HG02571 (cell line): ENCODE measurements around the gene STAB2.
"Not testable (repeated sequence)": the region's sequence is repeated elsewhere in the genome, so short reads cannot be mapped to it uniquely, and the experiment has no call there.

ENCODE experiments used
- ATAC-seq: cut with Tn5 transposase; IDR thresholded peaks from one replicate; pipeline ENCODE4 v1.9.1; 2021; ENCODE audit warnings: mild to moderate bottlenecking, moderate library complexity; ENCODE audit not compliant: unreplicated experiment

Gene STAB2

DNA sequence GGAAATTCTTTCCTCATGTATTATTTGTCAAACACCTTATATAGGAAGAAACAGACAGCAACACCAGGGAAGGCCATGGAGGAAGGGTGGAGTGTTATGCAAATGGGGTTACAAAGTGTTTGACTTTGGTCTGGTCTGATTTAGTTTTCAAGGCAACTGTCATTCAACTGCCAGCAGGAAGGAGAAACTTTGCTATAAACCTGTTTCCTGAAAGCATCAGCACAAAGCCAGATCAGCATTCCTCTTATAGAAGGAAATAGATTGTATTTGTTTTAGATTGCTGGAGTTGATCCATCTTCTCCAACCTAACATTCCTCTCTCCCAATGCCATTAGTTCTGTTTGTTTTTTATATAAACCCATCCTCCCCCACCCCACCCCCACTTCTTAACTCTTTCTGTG is 65.7 kb downstream of the STAB2 start:
- no peak for ATAC-seq

- ATAC-seq = not testable (repeated sequence)
Observed at GRCh38 chr12:103653568-103654173, 66.6 kb downstream of the STAB2 start.

- ATAC-seq = no peak
Observed at GRCh38 chr12:103654816-103655215, 67.7 kb downstream of the STAB2 start.

DNA sequence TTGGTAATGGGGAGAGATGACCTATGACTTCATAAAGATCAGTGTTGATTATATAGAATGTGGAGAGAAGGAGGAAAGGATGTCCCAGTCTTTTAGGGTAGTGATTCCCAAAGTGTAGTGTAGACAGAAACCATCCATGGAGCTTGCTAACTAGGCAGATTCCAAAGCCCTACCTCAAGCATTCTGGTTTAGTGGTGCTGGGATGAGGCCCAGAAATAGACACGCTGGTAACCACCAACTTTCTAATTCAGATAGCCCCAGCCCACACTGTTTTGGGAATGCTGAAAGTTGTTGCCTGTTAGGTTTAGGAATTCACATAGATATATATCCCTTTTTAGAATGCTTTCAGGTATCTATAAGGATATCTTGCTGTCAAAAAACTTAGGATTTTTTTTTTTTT is 69.2 kb downstream of the STAB2 start:
- ATAC-seq = no peak

- ATAC-seq = no peak
Observed at GRCh38 chr12:103657331-103657730, 70.3 kb downstream of the STAB2 start.

DNA sequence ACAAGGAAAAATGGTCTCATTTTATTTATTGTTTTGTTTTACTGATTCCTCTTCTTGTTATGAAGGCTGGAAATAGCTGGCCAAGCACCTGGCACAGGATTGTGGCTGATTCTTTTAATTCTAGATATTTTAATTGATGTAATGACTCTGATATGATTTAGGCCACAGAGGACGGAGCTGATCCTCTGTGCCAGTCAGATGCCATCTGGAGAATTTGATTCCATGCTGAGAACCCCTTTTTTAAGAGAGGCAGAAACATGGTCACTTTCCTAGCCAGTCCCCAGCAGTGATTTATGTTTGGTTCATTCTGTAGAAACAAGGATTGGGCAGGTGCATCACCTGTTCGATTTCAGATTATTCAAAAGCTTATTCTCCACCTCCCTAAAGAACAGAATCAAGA is 77.6 kb downstream of the STAB2 start:
- no peak for ATAC-seq

- no peak for ATAC-seq
Observed at GRCh38 chr12:103665971-103666370, 78.9 kb downstream of the STAB2 start.

GRCh38 chr12:103667125-103667524 is 80.1 kb downstream of the STAB2 start:
- ATAC-seq = no peak

- no peak for ATAC-seq
Observed at GRCh38 chr12:103668520-103668919, 81.4 kb downstream of the STAB2 start.

GRCh38 chr12:103671367-103671766 is 84.3 kb downstream of the STAB2 start:
- ATAC-seq = no peak

GRCh38 chr12:103672401-103673119 is 85.5 kb downstream of the STAB2 start:
- no peak for ATAC-seq

GRCh38 chr12:103673487-103673886 is 86.4 kb downstream of the STAB2 start:
- no peak for ATAC-seq

- no peak for ATAC-seq
Observed at GRCh38 chr12:103673891-103674375, 86.9 kb downstream of the STAB2 start.

DNA sequence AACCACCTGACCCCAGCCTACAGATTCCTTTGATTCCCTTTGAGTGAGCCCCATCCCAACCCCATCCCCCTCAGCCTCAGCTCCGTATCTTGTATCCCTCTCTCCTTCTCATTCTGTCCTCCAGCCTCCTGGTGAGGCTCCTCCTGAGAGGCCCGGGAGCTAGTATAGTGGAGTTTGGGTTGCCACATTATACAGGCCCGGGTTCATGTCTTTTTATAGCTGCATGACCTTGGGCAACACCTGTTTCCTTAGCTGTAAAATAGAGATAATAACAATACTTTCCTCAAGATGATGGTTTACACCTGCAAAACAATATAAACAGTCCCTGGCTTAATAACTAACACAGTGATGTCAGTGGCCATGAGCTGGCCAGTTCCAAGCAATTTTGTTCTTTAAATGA is 89.8 kb downstream of the STAB2 start:
- no peak for ATAC-seq

DNA sequence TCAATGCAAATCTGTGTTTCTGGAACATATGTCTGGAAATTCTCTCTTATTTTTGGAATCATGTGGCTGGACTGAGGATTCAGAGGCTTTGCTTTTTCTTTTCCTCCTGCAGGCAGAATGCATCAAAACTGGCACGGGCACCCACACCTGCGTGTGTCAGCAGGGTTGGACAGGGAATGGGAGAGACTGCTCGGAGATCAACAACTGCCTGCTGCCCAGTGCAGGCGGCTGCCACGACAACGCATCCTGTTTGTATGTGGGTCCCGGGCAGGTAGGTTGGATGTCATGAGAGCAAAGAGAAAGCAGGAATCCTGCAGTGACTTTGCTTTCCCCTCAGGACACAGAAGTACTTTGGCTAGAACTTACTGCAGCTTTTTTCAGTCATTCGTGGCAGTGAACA is 90.3 kb downstream of the STAB2 start:
- ATAC-seq = no peak

DNA sequence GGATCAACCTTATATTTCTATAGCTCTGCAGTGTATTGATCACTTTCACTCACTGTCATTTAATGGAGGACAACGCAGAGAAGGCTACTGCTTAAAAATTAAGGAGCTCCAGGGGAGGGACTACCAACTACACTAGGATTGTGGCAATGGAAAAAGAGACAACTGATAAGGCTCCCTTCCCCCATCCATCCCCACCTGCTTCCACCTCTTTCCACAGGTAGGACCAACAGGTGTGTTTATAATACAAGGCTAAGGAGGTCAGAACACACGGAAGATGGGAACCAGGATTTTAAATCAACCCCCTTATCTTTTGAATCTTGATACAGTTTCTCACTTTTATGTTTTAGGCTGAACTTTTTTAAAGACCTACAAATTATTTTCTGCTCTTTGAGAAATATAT is 90.8 kb downstream of the STAB2 start:
- no peak for ATAC-seq

DNA sequence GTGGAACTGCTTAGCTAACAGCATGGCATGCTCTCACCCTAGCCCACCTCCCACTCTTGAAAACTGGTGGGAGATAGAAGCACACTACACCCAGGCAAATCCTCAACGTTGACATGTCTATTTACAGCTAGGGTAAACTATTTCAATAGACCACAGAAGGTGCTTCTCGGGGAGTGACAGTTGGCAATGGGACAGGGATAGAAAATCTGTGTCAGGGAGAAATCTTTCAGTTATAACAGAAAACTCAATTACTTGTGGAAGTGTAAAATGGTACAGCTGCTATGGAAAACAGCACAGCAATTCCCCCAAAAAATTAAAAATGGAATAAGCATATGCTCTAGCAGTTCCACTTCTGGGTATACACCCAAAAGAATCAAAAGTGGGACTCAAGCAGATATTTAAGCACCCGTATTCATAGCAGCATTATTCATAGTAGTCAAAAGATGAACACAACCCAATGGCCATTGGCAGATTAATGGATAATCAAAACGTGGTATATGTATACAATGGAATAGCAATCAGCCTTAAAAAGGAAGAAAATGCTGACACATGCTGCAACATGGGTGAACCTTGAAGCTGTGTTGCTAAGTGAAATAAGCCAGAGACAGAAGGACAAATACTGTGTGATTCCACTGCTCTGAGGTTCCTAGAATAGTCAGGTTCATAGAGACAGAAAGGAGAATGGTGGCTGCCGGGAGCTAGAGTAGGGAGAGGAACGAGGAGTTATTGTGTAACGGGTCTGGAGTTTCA is 92.5 kb downstream of the STAB2 start:
- no peak for ATAC-seq

DNA sequence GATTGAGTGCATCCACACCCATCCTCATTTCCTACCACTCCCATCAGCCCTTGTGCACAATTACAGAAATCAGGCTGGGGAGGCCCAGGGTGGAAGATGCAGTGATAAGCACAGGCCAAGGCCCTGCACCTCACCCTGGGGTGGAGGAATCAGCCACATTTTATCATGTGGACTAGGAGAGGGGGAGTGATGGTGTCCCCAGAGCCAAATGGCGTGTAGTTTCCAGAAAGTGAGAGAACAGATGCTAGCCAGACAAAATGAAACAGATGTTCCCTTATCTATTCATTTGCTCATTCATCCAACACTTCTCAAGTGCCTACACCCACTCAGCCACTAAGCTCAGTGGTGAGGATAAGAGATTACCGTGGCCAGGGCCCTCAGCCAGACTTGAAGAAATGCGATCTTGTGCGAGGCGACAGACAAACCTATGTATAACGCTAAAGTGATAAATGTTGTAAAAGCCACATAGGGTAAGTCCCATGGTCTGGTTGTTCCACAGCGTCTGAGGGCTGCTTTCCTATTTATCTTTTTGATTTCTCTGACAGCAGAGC is 93.6 kb downstream of the STAB2 start:
- ATAC-seq = no peak

DNA sequence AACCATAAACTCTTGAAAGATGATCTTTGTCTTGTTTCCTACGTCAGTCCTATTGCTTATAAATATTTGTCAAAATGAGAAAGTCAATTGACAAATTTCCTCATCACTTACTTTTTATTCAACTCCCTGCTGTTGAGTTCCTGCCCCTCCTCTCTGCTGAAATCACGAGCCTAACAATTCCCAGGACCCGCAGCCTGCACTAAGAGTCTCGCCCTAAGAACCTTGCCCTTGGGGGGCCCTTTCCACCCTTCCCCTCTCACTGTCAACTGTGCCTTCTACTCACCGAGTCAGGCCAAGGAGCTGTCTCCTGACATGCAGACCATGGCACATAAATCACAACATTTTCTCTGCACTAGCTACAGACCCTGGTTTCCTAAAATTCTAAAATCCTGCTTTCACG is 99.0 kb downstream of the STAB2 start:
- no peak for ATAC-seq

GRCh38 chr12:103687253-103687652 is 100.2 kb downstream of the STAB2 start:
- ATAC-seq = no peak

DNA sequence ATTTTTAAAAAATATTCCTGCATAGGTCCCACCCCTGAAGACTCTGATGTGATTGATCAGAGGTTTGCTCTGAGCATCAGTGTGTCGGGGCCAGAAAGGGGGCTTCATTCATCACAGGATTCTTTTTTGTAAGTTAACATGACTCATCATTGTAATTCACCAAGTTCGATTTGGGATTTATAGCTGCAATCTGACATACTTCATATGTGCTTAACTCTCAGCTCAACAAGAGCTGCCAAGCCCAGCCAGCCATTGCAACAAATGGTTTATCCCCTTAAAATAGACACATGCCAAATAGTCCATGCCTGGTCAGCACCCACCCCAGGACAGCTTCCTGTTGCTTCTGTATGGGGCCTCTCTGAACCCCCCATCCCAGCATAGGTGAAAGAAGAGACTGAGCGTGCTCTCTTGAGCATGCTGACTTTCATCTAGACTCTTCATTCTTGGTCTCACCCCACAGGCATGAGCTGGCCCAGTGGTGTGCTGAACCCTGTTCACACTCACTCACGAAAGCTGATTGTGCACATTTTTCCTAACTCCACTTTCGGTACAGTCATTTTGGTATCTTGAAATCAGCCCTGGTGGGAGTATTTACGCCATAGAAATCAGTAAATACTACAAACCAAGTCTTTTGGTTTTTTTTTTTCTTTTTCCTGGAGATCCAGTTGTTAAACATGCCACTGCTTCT is 101.4 kb downstream of the STAB2 start:
- no peak for ATAC-seq
